HepG2 (cell line): ENCODE data around the gene BRAP. TPM values are rescaled to one million over a fixed set of nuclear protein-coding genes. Genes with fewer than 3 reads are reported as not detected.
A peak's percentile ranks its signal among the peaks of the same experiment; 100 is the strongest.

Experiments used
- ATAC-seq: fragments of 200-7000 bp; cut with Tn5 transposase; 3 replicates; pipeline ENCODE4 v1.9.1; 2020; ENCODE audit warnings: mild to moderate bottlenecking, moderate library complexity
- BruUV-seq: library from RNA; stranded (reverse); fragments of 400-500 nt; replicated peaks from 2 replicates; lab custom pipeline; 2021; lab: Mats Ljungman, UMichigan
- CTCF ChIA-PET: fragments of 300-600 bp; formaldehyde crosslinking; extraction: SDS; loops from one replicate; lab custom pipeline; 2021; ENCODE audit warnings: low total read pairs, inconsistent platforms, low intra/inter-chr PET ratio; lab: Yijun Ruan, JAX
- POLR2A ChIA-PET: fragments of 350-600 bp; sonication (Branson Sonifier 250); formaldehyde crosslinking; loops from one replicate; lab custom pipeline; 2020; ENCODE audit warnings: antibody characterized with exemption, inconsistent platforms; lab: Yijun Ruan, JAX
- DNase-seq: peaks from one replicate; pipeline ENCODE4 v3.0.0-alpha.2; 2015; ENCODE audit warnings: low spot score
- FAIRE-seq: peaks from 3 replicates; lab custom pipeline; 2011; peaks lifted over from hg19 to GRCh38; lab: Jason Lieb, UNC
- H2AFZ ChIP-seq: one replicate; pipeline ENCODE4 v1.6.1; 2011; ENCODE audit warnings: low read length, inconsistent platforms
- H3K27ac ChIP-seq: fragments of 300-600 bp; 3 replicates; pipeline ENCODE4 v1.8.0; 2011; ENCODE audit warnings: mixed run types, mild to moderate bottlenecking, mixed read lengths, low read length, inconsistent platforms; ENCODE audit not compliant: insufficient read depth; ENCODE audit errors: extremely low read length
- H3K27me3 ChIP-seq, 2 experiments: fragments of 200-600 bp in 1 of 2; 2 replicates in 1 of 2; 3 replicates in 1 of 2; pipeline versions ENCODE4 v1.6.0 to v1.8.0; 2011; ENCODE audit warnings: low read length in 2 of 2, mild to moderate bottlenecking in 2 of 2, moderate library complexity in 2 of 2, inconsistent platforms in 1 of 2; ENCODE audit not compliant: insufficient read depth in 2 of 2, control insufficient read depth in 1 of 2
- H3K36me3 ChIP-seq, 2 experiments: fragments of 200-600 bp in 1 of 2; replicated peaks in 1 of 2; 2 replicates in 1 of 2; 3 replicates in 1 of 2; pipeline versions ENCODE4 v1.5.1 to v1.8.0; 2011; ENCODE audit warnings: low read length in 2 of 2, inconsistent platforms in 1 of 2; ENCODE audit not compliant: insufficient read depth in 2 of 2, control insufficient read depth in 1 of 2
- H3K4me1 ChIP-seq: 2 replicates; pipeline ENCODE4 v1.5.1; 2012; ENCODE audit warnings: low read length, inconsistent platforms; ENCODE audit not compliant: insufficient read depth
- H3K4me2 ChIP-seq: 2 replicates; pipeline ENCODE4 v1.6.0; 2011; ENCODE audit warnings: low read depth, low read length, inconsistent platforms
- H3K4me3 ChIP-seq, 3 experiments: fragments of 200-600 bp in 1 of 3; sonication (generic), shearing (Covaris generic) in 1 of 3; replicated peaks in 1 of 3; 2 replicates each; pipeline ENCODE4 v1.5.1; 2011 to 2016; ENCODE audit warnings: low read length in 3 of 3, inconsistent platforms in 2 of 3, low read depth in 2 of 3, mild to moderate bottlenecking in 2 of 3, control low read depth in 1 of 3, mixed read lengths in 1 of 3; ENCODE audit not compliant: insufficient read depth in 1 of 3
- H3K79me2 ChIP-seq: one replicate; pipeline ENCODE4 v1.6.1; 2011; ENCODE audit warnings: low read length, inconsistent platforms; ENCODE audit not compliant: insufficient read depth
- H3K9ac ChIP-seq: 2 replicates; pipeline ENCODE4 v1.6.0; 2011; ENCODE audit warnings: mild to moderate bottlenecking, low read depth, low read length, inconsistent platforms; ENCODE audit not compliant: insufficient read depth
- H3K9me3 ChIP-seq: 2 replicates; pipeline ENCODE4 v1.5.1; 2012; ENCODE audit warnings: mild to moderate bottlenecking, low read length
- H4K20me1 ChIP-seq: 2 replicates; pipeline ENCODE4 v1.6.0; 2011; ENCODE audit warnings: inconsistent platforms, mild to moderate bottlenecking, low read length, moderate library complexity; ENCODE audit not compliant: insufficient read depth
- CHD4 ChIP-seq: fragments of 200-600 bp; sonication (generic); IDR thresholded peaks from 2 replicates; pipeline ENCODE4 v1.7.0; 2017; ENCODE audit warnings: mild to moderate bottlenecking, low read length, borderline replicate concordance
- HIVEP1 ChIP-seq: sonication (generic); formaldehyde crosslinking; IDR thresholded peaks from 2 replicates; pipeline ENCODE4 v1.4.0; 2020; ENCODE audit warnings: mild to moderate bottlenecking, missing genetic modification reagents
- HNRNPK ChIP-seq: fragments of 200-400 bp; formaldehyde crosslinking; IDR thresholded peaks from 2 replicates; pipeline ENCODE4 v1.6.1; 2018; ENCODE audit warnings: low read length, low read depth, moderate library complexity, mild to moderate bottlenecking; ENCODE audit not compliant: poor library complexity, severe bottlenecking
- POLR2A ChIP-seq, 2 experiments: IDR thresholded peaks; 2 replicates each; pipeline ENCODE4 v1.6.1; 2011; ENCODE audit warnings: low read depth in 2 of 2, low read length in 2 of 2, mild to moderate bottlenecking in 1 of 2, moderate library complexity in 1 of 2; ENCODE audit not compliant: insufficient read depth in 1 of 2
- SALL1 ChIP-seq: sonication (generic); formaldehyde crosslinking; IDR thresholded peaks from 2 replicates; pipeline ENCODE4 v1.8.0; 2022; ENCODE audit warnings: mild to moderate bottlenecking, missing genetic modification reagents
- SKI ChIP-seq: fragments of 450-650 bp; IDR thresholded peaks from one replicate; pipeline ENCODE4 v1.6.1; 2018; ENCODE audit warnings: mild to moderate bottlenecking; ENCODE audit not compliant: partially characterized antibody
- STAG1 ChIP-seq: sonication (generic); formaldehyde crosslinking; IDR thresholded peaks from 2 replicates; pipeline ENCODE4 v1.4.0; 2020; ENCODE audit warnings: missing genetic modification reagents
- ZFP90 ChIP-seq: sonication (generic); formaldehyde crosslinking; IDR thresholded peaks from 2 replicates; pipeline ENCODE4 v1.8.0; 2022; ENCODE audit warnings: missing genetic modification reagents, mild to moderate bottlenecking, inconsistent platforms, borderline replicate concordance
- ZMYM2 ChIP-seq: sonication (generic); formaldehyde crosslinking; IDR thresholded peaks from 2 replicates; pipeline ENCODE4 v1.8.0; 2022; ENCODE audit warnings: mild to moderate bottlenecking, missing genetic modification reagents
- ZNF672 ChIP-seq: sonication (generic); formaldehyde crosslinking; IDR thresholded peaks from 2 replicates; pipeline ENCODE4 v1.8.1; 2022; ENCODE audit warnings: missing genetic modification reagents
- ZNF674 ChIP-seq: sonication (generic); formaldehyde crosslinking; IDR thresholded peaks from 2 replicates; pipeline ENCODE4 v1.5.0; 2020; ENCODE audit warnings: low read depth, mild to moderate bottlenecking, missing genetic modification reagents
- WGBS: methylation state at CpG from one replicate; pipeline ENCODE4 v1.1.6; 2017; ENCODE audit warnings: low lambda C conversion rate; 5-methylcytosine and 5-hydroxymethylcytosine counted together
- in situ Hi-C: cut with HindIII; loops from 2 replicates; pipeline ENCODE4 v1.10.0; 2017; ENCODE audit warnings: low pct_unique_long_range_greater_than_20kb; ENCODE audit not compliant: extremely low pct_ligation_motif_present
- intact Hi-C: fragments of 100-400 bp; cut with micrococcal nuclease; formaldehyde crosslinking; loops from one replicate; pipeline ENCODE4 v1.10.0; 2022; ENCODE audit not compliant: unreplicated experiment
- polyA plus RNA-seq, 8 experiments: library from polyadenylated mRNA; depleted of rRNA in 3 of 8; stranded (reverse) in 7 of 8; unstranded in 1 of 8; fragments of >200 nt; fragmentation: Illumina TruSeq in 4 of 8; extraction: Trizol in 4 of 8; gene quantifications; 2 replicates each; pipeline versions ENCODE4 v1.2.1 to v1.2.3, GENCODE V29; 2011 to 2016; ENCODE audit warnings: low read depth in 4 of 8, missing spikeins in 1 of 8, mixed read lengths in 1 of 8; ENCODE audit not compliant: insufficient read depth in 1 of 8
- total RNA-seq, 5 experiments: library from RNA; depleted of rRNA; stranded (reverse); fragments of >200 nt; fragmentation: Illumina TruSeq; extraction: Trizol; gene quantifications; 2 replicates each; pipeline ENCODE4 v1.2.3, GENCODE V29; 2016; ENCODE audit warnings: low read depth in 1 of 5
- TF ChIP-seq, protein P1 (sequence below): sonication (generic); formaldehyde crosslinking; IDR thresholded peaks from 2 replicates; pipeline ENCODE4 v1.5.0; 2020; ENCODE audit warnings: mild to moderate bottlenecking, missing genetic modification reagents, moderate library complexity
- TF ChIP-seq, protein P2 (sequence below): fragments of 450-650 bp; IDR thresholded peaks from 2 replicates; pipeline ENCODE4 v1.6.1; 2017

Gene BRAP
- total and polyA plus RNA-seq, 2 of the 13 experiments (the other 11 are each of a cell fraction or from before 2014, with no cell fraction given): 8.1 to 15.4 TPM

DNA sequence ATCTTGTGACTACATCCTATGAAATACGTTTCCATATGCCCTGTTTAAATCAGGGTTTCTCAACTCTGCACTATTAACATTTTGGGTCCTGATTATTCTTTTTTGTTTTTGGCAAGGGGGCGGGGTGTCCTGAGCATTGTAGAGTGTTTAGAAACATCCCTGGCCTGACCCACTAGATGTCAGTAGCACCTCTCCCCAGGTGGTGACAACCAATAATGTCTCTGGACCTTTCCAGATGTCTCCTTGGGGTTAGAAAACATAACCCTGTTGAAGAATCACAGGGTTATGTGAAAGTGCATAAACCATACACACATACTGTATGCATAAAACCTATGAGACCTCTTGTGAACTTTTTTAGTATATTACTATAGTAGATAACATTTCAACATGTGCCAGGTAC is 1.5 kb upstream of the BRAP start:
- in situ Hi-C loops: no loop called here
- peaks cover 0 to 8% of the 10 kb centered on the region in 2 experiments; a peak in 3 of 5 replicates for H3K36me3 ChIP-seq
- CTCF ChIA-PET: no interaction called here
- H2AFZ ChIP-seq: no peak overlapping the region
- peaks cover 0 to 7% of the 10 kb centered on the region in 2 experiments; a peak in 1 of 5 replicates for H3K27me3 ChIP-seq
- H3K4me2 ChIP-seq: peak overlapping the region; percentile 96
- BruUV-seq: no TSS peak
- FAIRE-seq: no peak
- H3K4me1 ChIP-seq: peaks cover 26% of the 10 kb centered on the region
- peaks cover 39% of the 10 kb centered on the region for H3K79me2 ChIP-seq
- H3K9ac ChIP-seq: no peak overlapping the region
- TF ChIP-seq SALL1: no peak
- no peak for TF ChIP-seq ZNF674 (CRISPR knock-in tag)
- TF ChIP-seq, protein P1, sequence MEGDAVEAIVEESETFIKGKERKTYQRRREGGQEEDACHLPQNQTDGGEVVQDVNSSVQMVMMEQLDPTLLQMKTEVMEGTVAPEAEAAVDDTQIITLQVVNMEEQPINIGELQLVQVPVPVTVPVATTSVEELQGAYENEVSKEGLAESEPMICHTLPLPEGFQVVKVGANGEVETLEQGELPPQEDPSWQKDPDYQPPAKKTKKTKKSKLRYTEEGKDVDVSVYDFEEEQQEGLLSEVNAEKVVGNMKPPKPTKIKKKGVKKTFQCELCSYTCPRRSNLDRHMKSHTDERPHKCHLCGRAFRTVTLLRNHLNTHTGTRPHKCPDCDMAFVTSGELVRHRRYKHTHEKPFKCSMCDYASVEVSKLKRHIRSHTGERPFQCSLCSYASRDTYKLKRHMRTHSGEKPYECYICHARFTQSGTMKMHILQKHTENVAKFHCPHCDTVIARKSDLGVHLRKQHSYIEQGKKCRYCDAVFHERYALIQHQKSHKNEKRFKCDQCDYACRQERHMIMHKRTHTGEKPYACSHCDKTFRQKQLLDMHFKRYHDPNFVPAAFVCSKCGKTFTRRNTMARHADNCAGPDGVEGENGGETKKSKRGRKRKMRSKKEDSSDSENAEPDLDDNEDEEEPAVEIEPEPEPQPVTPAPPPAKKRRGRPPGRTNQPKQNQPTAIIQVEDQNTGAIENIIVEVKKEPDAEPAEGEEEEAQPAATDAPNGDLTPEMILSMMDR: peak; percentile 35; the same call in 1 of the 2 replicates
- TF ChIP-seq STAG1 (CRISPR knock-in tag): peak; percentile 49
- TF ChIP-seq, all 625 proteins: peak for 2
- POLR2A ChIA-PET: no interaction called here
- intact Hi-C loops: loop anchor here (1.0 kb wide), 1 partner anchor 126 kb away; no protein-coding TSS in a partner anchor
- peak overlapping the region in 1 of 3 experiments; percentile 89; a peak in 1 of 6 replicates for H3K4me3 ChIP-seq
- no peak overlapping the region for H3K27ac ChIP-seq
- DNase-seq: peak; percentile 31
- ATAC-seq: peak; percentile 35
- H4K20me1 ChIP-seq: no peaks in the 10 kb centered on the region
- H3K9me3 ChIP-seq: no peaks in the 10 kb centered on the region
- 52% methylated on average over 2 of the region's 2 CpGs for WGBS

DNA sequence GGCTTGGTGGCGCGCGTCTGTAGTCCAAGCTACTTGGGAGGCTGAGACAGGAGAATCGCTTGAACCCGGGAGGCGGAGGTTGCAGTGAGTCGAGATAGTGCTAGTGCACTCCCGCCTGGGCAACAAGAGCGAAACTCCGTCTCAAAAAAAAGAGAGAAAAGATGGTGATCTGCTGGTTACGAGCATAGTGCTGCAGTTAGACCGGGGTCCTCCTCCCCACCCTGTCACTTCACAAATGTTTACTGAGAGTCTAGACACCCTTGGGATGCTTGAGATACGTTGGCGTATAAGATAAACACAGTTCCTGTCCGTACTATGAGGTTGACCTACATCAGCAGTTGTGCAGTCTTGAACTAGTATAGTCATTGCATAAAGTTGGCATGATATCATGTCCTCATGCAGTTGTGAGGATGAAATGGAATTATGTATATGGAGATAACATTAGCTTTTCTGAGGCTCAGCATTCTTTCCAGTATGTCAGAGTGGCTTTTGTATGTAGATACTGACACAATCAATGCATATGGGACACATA is 884 bp upstream of the BRAP start:
- no peaks in the 10 kb centered on the region for H4K20me1 ChIP-seq
- no peak overlapping the region for H2AFZ ChIP-seq
- in situ Hi-C loops: no loop called here
- no peak for FAIRE-seq
- H3K9ac ChIP-seq: peak overlapping the region; percentile 97
- peak overlapping the region; percentile 96 for H3K4me2 ChIP-seq
- WGBS: 13% methylated on average over 15 of the region's 15 CpGs
- H3K4me3 ChIP-seq: peak overlapping the region; percentile 87 to 97 (median 89)
- H3K27me3 ChIP-seq: peaks cover 0 to 7% of the 10 kb centered on the region in 2 experiments; a peak in 1 of 5 replicates
- H3K27ac ChIP-seq: peak overlapping the region; percentile 93
- DNase-seq: no peak
- CTCF ChIA-PET: no interaction called here
- peaks cover 0 to 14% of the 10 kb centered on the region in 2 experiments; a peak in 3 of 5 replicates for H3K36me3 ChIP-seq
- peak; percentile 9; the same call in 2 of the 3 replicates for ATAC-seq
- POLR2A ChIA-PET: interaction anchor here (1.1 to 1.7 kb wide), 9 partner anchors 9 to 319 kb away, joined by 3 to 7 read pairs (median 3); no protein-coding TSS in a partner anchor
- BruUV-seq: no TSS peak
- intact Hi-C loops: loop anchor here (1.0 kb wide), 1 partner anchor 127 kb away; no protein-coding TSS in a partner anchor
- no peaks in the 10 kb centered on the region for H3K9me3 ChIP-seq
- peaks cover 39% of the 10 kb centered on the region for H3K79me2 ChIP-seq
- peaks cover 26% of the 10 kb centered on the region for H3K4me1 ChIP-seq
- peak; percentile 15 for TF ChIP-seq SKI
- peak; percentile 60; the same call in 1 of the 2 replicates for TF ChIP-seq CHD4
- peak; percentile 14; the same call in 1 of the 2 replicates for TF ChIP-seq ZMYM2 (CRISPR knock-in tag)
- 0 out of 2 replicates have a peak, but pooled peaks have one; percentile 1 for TF ChIP-seq HIVEP1 (CRISPR knock-in tag)
- TF ChIP-seq, protein P2, sequence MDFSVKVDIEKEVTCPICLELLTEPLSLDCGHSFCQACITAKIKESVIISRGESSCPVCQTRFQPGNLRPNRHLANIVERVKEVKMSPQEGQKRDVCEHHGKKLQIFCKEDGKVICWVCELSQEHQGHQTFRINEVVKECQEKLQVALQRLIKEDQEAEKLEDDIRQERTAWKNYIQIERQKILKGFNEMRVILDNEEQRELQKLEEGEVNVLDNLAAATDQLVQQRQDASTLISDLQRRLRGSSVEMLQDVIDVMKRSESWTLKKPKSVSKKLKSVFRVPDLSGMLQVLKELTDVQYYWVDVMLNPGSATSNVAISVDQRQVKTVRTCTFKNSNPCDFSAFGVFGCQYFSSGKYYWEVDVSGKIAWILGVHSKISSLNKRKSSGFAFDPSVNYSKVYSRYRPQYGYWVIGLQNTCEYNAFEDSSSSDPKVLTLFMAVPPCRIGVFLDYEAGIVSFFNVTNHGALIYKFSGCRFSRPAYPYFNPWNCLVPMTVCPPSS: no peak
- TF ChIP-seq POLR2A (IDR thresholded peaks at IDR 0.05; ENCODE audit: insufficient read depth in 1 of 2, low read depth in 2 of 2, low read length in 2 of 2): no peak
- TF ChIP-seq ZNF672 (CRISPR knock-in tag): no peak
- TF ChIP-seq HNRNPK: no peak
- TF ChIP-seq ZFP90 (CRISPR knock-in tag): no peak
